Fibroblast of lung (primary cell): ENCODE data around the gene OGDH. TPM values are rescaled to one million over a fixed set of nuclear protein-coding genes. Genes with fewer than 3 reads are reported as not detected.

Experiments
- DNase-seq, 2 donors: peaks; one replicate each; pipeline versions ENCODE4 v3.0.0 to v3.0.0-alpha.2; 2010; ENCODE audit warnings: low read depth in 2 of 2
- H2AFZ ChIP-seq: 2 replicates; pipeline ENCODE4 v1.5.1; 2012; ENCODE audit warnings: low read length, control low read depth, inconsistent platforms
- H3K27ac ChIP-seq: 2 replicates; pipeline ENCODE4 v1.5.1; 2011; ENCODE audit warnings: low read length, control low read depth; ENCODE audit not compliant: insufficient read depth
- H3K27me3 ChIP-seq: 2 replicates; pipeline ENCODE4 v1.5.1; 2011; ENCODE audit warnings: mild to moderate bottlenecking, low read length; ENCODE audit not compliant: control insufficient read depth, insufficient read depth
- H3K36me3 ChIP-seq: 2 replicates; pipeline ENCODE4 v1.5.1; 2011; ENCODE audit warnings: low read length; ENCODE audit not compliant: control insufficient read depth, insufficient read depth
- H3K4me1 ChIP-seq: 2 replicates; pipeline ENCODE4 v1.5.1; 2011; ENCODE audit warnings: low read length; ENCODE audit not compliant: control insufficient read depth, insufficient read depth; ENCODE audit errors: extremely low read depth
- H3K4me2 ChIP-seq: 2 replicates; pipeline ENCODE4 v1.5.1; 2011; ENCODE audit warnings: low read length, control low read depth; ENCODE audit not compliant: insufficient read depth; ENCODE audit errors: extremely low read depth
- H3K4me3 ChIP-seq, 4 experiments: fragments of 200-600 bp in 1 of 4; sonication (generic) in 1 of 4; replicated peaks in 1 of 4; 2 replicates each; pipeline ENCODE4 v1.5.1; 2011 to 2016; ENCODE audit warnings: low read length in 4 of 4, low read depth in 3 of 4, mild to moderate bottlenecking in 3 of 4, control low read depth in 2 of 4, inconsistent platforms in 1 of 4, mixed read lengths in 1 of 4; ENCODE audit not compliant: insufficient read depth in 1 of 4; ENCODE audit errors: control extremely low read depth in 1 of 4
- H3K79me2 ChIP-seq: 2 replicates; pipeline ENCODE4 v1.5.1; 2012; ENCODE audit warnings: mild to moderate bottlenecking, low read length, inconsistent platforms; ENCODE audit not compliant: control insufficient read depth, insufficient read depth
- H3K9ac ChIP-seq: 2 replicates; pipeline ENCODE4 v1.5.1; 2011; ENCODE audit warnings: mild to moderate bottlenecking, low read length, control low read depth; ENCODE audit not compliant: insufficient read depth
- H3K9me3 ChIP-seq: 2 replicates; pipeline ENCODE4 v1.5.1; 2012; ENCODE audit warnings: low read depth, low read length; ENCODE audit not compliant: control insufficient read depth, insufficient read depth
- H4K20me1 ChIP-seq: 2 replicates; pipeline ENCODE4 v1.5.1; 2011; ENCODE audit warnings: low read length; ENCODE audit not compliant: control insufficient read depth, insufficient read depth; ENCODE audit errors: extremely low read depth
- EZH2 ChIP-seq: IDR thresholded peaks from 2 replicates; pipeline ENCODE4 v1.5.1; 2012; ENCODE audit warnings: low read length, control low read depth, mild to moderate bottlenecking; ENCODE audit errors: missing control alignments
- polyA plus RNA-seq, 2 donors: library from polyadenylated mRNA; depleted of rRNA in 1 of 2; stranded (reverse) in 1 of 2; unstranded in 1 of 2; fragments of >200 nt; gene quantifications; 2 replicates each; pipeline ENCODE4 v1.2.1, GENCODE V29; 2011 to 2012; ENCODE audit warnings: missing spikeins in 1 of 2
- total RNA-seq: library from RNA; depleted of rRNA; stranded (reverse); fragments of >200 nt; gene quantifications from 2 replicates; pipeline ENCODE4 v1.2.1, GENCODE V29; 2014
- TF ChIP-seq, protein P1 (sequence below), 2 donors: IDR thresholded peaks in 1 of 2; conservative IDR thresholded peaks in 1 of 2; 1 replicate in 1 of 2; 2 replicates in 1 of 2; pipeline ENCODE4 v1.5.1; 2011 to 2012; ENCODE audit warnings: low read length in 2 of 2, control low read depth in 1 of 2, inconsistent platforms in 1 of 2, low read depth in 1 of 2, mild to moderate bottlenecking in 1 of 2

The OGDH gene
- total and polyA plus RNA-seq, 2 donors (not counting 1 experiment from before 2014, with no cell fraction given): 60.8 to 69.2 TPM

DNA sequence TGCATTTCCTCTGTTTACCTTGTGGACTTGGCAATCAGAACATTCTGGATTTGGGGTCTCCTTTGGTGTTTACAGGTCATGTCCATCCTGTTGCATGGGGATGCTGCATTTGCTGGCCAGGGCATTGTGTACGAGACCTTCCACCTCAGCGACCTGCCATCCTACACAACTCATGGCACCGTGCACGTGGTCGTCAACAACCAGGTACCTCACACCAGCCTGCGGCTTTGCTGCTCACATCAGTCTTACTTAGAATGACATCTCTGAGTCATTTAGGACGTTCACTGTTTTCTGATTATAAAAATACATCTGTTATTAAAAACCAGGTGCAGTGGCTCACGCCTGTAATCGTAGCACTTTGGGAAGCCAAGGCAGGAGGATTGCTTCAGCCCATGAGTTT, 75.2 kb downstream of the OGDH start:
- H3K4me2 ChIP-seq: no peak overlapping the region
- H3K9ac ChIP-seq: no peak overlapping the region
- H3K9me3 ChIP-seq: no peaks in the 10 kb centered on the region
- TF ChIP-seq EZH2: no peak
- TF ChIP-seq, protein P1, sequence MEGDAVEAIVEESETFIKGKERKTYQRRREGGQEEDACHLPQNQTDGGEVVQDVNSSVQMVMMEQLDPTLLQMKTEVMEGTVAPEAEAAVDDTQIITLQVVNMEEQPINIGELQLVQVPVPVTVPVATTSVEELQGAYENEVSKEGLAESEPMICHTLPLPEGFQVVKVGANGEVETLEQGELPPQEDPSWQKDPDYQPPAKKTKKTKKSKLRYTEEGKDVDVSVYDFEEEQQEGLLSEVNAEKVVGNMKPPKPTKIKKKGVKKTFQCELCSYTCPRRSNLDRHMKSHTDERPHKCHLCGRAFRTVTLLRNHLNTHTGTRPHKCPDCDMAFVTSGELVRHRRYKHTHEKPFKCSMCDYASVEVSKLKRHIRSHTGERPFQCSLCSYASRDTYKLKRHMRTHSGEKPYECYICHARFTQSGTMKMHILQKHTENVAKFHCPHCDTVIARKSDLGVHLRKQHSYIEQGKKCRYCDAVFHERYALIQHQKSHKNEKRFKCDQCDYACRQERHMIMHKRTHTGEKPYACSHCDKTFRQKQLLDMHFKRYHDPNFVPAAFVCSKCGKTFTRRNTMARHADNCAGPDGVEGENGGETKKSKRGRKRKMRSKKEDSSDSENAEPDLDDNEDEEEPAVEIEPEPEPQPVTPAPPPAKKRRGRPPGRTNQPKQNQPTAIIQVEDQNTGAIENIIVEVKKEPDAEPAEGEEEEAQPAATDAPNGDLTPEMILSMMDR (conservative IDR thresholded peaks at IDR 0.05 in 1 of 2, IDR thresholded peaks at IDR 0.05 in 1 of 2; ENCODE audit: low read depth in 1 of 2, low read length in 2 of 2): no peak
- no peak overlapping the region for H3K27ac ChIP-seq
- H3K4me1 ChIP-seq: peaks cover 13% of the 10 kb centered on the region
- H3K27me3 ChIP-seq: no peaks in the 10 kb centered on the region
- peaks cover 2% of the 10 kb centered on the region for H3K36me3 ChIP-seq
- H3K4me3 ChIP-seq: no peak overlapping the region
- no peaks in the 10 kb centered on the region for H4K20me1 ChIP-seq
- no peak overlapping the region for H2AFZ ChIP-seq
- H3K79me2 ChIP-seq: no peaks in the 10 kb centered on the region
- DNase-seq: no peak

DNA sequence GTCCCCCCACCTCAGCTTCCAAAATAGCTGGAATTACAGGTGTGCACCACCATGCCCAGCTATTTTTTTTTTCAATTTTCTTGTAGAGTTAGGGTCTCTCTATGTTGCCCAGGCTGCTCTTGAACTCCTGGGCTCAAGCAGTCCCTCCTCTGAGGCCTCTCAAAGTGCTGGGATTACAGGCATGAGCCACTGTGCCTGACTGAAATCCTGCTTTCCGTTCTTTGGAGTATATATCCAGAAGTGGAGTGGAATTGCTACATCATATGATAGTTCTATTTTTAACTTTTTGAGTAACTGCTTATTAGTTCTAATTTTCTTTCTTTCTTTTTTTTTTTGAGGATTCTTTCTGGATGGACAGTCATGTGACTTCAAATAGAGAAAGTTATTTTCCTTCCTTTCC, 79.3 kb downstream of the OGDH start:
- Histone ChIP-seq H3K4me2 (no peak overlapping the region), H3K27ac (no peak overlapping the region), H3K4me3 (no peak overlapping the region), H3K9ac (no peak overlapping the region), H3K79me2 (no peaks in the 10 kb centered on the region), H2AFZ (no peak overlapping the region), H3K9me3 (no peaks in the 10 kb centered on the region), H3K36me3 (no peaks in the 10 kb centered on the region), H3K4me1 (no peaks in the 10 kb centered on the region), H3K27me3 (no peaks in the 10 kb centered on the region), H4K20me1 (no peaks in the 10 kb centered on the region)
- no peak for DNase-seq
- TF ChIP-seq, protein P1 (conservative IDR thresholded peaks at IDR 0.05 in 1 of 2, IDR thresholded peaks at IDR 0.05 in 1 of 2; ENCODE audit: low read depth in 1 of 2, low read length in 2 of 2): no peak
- TF ChIP-seq EZH2: no peak

DNA sequence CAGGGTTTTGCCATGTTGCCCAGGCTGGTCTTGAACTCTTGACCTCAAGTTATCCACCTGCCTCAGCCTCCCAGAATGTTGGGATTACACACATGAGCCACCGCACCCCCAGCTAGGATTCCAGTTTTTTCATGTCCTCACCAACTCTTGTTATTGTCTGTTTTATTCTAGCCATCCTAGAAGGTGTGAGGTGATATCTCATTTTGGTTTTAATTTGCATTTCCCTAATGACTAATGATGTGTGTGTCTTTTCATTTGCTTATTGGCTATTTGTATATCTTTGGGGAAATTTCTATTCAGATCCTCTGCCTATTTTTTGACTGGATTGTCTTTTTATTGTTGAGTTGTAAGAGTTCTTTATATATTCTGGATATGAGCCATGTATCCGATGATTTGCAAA, 83.0 kb downstream of the OGDH start:
- no peak overlapping the region for H2AFZ ChIP-seq
- peaks cover 2% of the 10 kb centered on the region for H3K4me1 ChIP-seq
- no peak overlapping the region for H3K4me3 ChIP-seq
- H3K79me2 ChIP-seq: no peaks in the 10 kb centered on the region
- no peaks in the 10 kb centered on the region for H4K20me1 ChIP-seq
- DNase-seq: no peak
- no peak overlapping the region for H3K27ac ChIP-seq
- H3K4me2 ChIP-seq: no peak overlapping the region
- H3K9me3 ChIP-seq: no peaks in the 10 kb centered on the region
- TF ChIP-seq, protein P1 (conservative IDR thresholded peaks at IDR 0.05 in 1 of 2, IDR thresholded peaks at IDR 0.05 in 1 of 2; ENCODE audit: low read depth in 1 of 2, low read length in 2 of 2): no peak
- no peak for TF ChIP-seq EZH2
- H3K36me3 ChIP-seq: peaks cover 3% of the 10 kb centered on the region
- H3K27me3 ChIP-seq: no peaks in the 10 kb centered on the region
- H3K9ac ChIP-seq: no peak overlapping the region
